Mesenchymal stem cell (in vitro differentiated cells and primary cell): Measurements from ENCODE around the gene S100A13.
"Not testable (repeated sequence)": the region's sequence is repeated elsewhere in the genome, so short reads cannot be mapped to it uniquely, and the experiment has no call there.

Source experiments
- DNase-seq: peaks from one replicate; pipeline ENCODE4 v3.0.0-alpha.2; 2013
- H2AFZ ChIP-seq: one replicate; pipeline ENCODE4 v1.6.1; 2013; ENCODE audit warnings: low read depth, mild to moderate bottlenecking, control low read depth, inconsistent platforms, low read length, moderate library complexity
- H2AK5ac ChIP-seq: 2 replicates; pipeline ENCODE4 v1.6.1; 2013; ENCODE audit warnings: low read length, moderate library complexity, mild to moderate bottlenecking, inconsistent platforms; ENCODE audit not compliant: severe bottlenecking
- H2BK120ac ChIP-seq: one replicate; pipeline ENCODE4 v1.6.1; 2013; ENCODE audit warnings: low read depth, mild to moderate bottlenecking, inconsistent platforms, low read length, moderate library complexity
- H2BK12ac ChIP-seq, 2 experiments: one replicate each; pipeline ENCODE4 v1.6.1; 2013; ENCODE audit warnings: inconsistent platforms in 2 of 2, low read length in 2 of 2, mild to moderate bottlenecking in 2 of 2, moderate library complexity in 2 of 2, control low read depth in 1 of 2
- H2BK15ac ChIP-seq: one replicate; pipeline ENCODE4 v1.6.1; 2013; ENCODE audit warnings: mild to moderate bottlenecking, low read depth, inconsistent platforms; ENCODE audit not compliant: poor library complexity, severe bottlenecking
- H2BK5ac ChIP-seq: 2 replicates; pipeline ENCODE4 v1.6.1; 2013; ENCODE audit warnings: low read depth, mild to moderate bottlenecking, low read length, control low read depth, inconsistent platforms; ENCODE audit not compliant: poor library complexity, severe bottlenecking
- H3K14ac ChIP-seq, 2 experiments: one replicate each; pipeline ENCODE4 v1.6.1; 2013; ENCODE audit warnings: inconsistent platforms in 2 of 2, low read length in 2 of 2, control low read depth in 1 of 2, mild to moderate bottlenecking in 1 of 2, moderate library complexity in 1 of 2
- H3K18ac ChIP-seq, 2 experiments: one replicate each; pipeline ENCODE4 v1.6.1; 2013; ENCODE audit warnings: inconsistent platforms in 2 of 2, low read length in 2 of 2, control low read depth in 1 of 2, low read depth in 1 of 2, mild to moderate bottlenecking in 1 of 2
- H3K23ac ChIP-seq, 2 experiments: one replicate each; pipeline ENCODE4 v1.6.1; 2013; ENCODE audit warnings: inconsistent platforms in 2 of 2, low read length in 2 of 2, mild to moderate bottlenecking in 2 of 2, moderate library complexity in 2 of 2, control low read depth in 1 of 2
- H3K27ac ChIP-seq: 2 replicates; pipeline ENCODE4 v1.5.1; 2013; ENCODE audit warnings: mild to moderate bottlenecking, moderate library complexity, low read length, control low read depth, inconsistent platforms; ENCODE audit not compliant: poor library complexity, severe bottlenecking
- H3K27me3 ChIP-seq, 2 experiments: 2 replicates each; pipeline versions ENCODE4 v1.6.1 to v1.7.0; 2013; ENCODE audit warnings: low read length in 2 of 2, mild to moderate bottlenecking in 2 of 2, moderate library complexity in 2 of 2, control low read depth in 1 of 2, inconsistent platforms in 1 of 2; ENCODE audit not compliant: control insufficient read depth in 1 of 2, insufficient read depth in 1 of 2
- H3K36me3 ChIP-seq, 2 experiments: 2 replicates each; pipeline versions ENCODE4 v1.6.1 to v1.7.0; 2013; ENCODE audit warnings: low read length in 2 of 2, control low read depth in 1 of 2, inconsistent platforms in 1 of 2, low read depth in 1 of 2, mild to moderate bottlenecking in 1 of 2; ENCODE audit not compliant: insufficient read depth in 2 of 2, control insufficient read depth in 1 of 2
- H3K4ac ChIP-seq, 2 experiments: one replicate each; pipeline ENCODE4 v1.6.1; 2013; ENCODE audit warnings: inconsistent platforms in 2 of 2, low read length in 2 of 2, mild to moderate bottlenecking in 2 of 2, moderate library complexity in 2 of 2, control low read depth in 1 of 2, low read depth in 1 of 2
- H3K4me1 ChIP-seq: 2 replicates; pipeline ENCODE4 v1.6.1; 2013; ENCODE audit warnings: low read depth, low read length, control low read depth; ENCODE audit not compliant: control insufficient read depth, insufficient read depth
- H3K4me2 ChIP-seq: 2 replicates; pipeline ENCODE4 v1.6.1; 2013; ENCODE audit warnings: low read length, mild to moderate bottlenecking, inconsistent platforms; ENCODE audit not compliant: poor library complexity, severe bottlenecking
- H3K4me3 ChIP-seq, 2 experiments: 2 replicates each; pipeline versions ENCODE4 v1.5.1 to v1.7.0; 2013; ENCODE audit warnings: low read length in 2 of 2, mild to moderate bottlenecking in 2 of 2, control low read depth in 1 of 2, low read depth in 1 of 2; ENCODE audit not compliant: insufficient read depth in 1 of 2
- H3K79me1 ChIP-seq: replicated peaks from 2 replicates; pipeline ENCODE4 v1.6.1; 2013; ENCODE audit warnings: mild to moderate bottlenecking, control low read depth, low read length, inconsistent platforms; ENCODE audit not compliant: poor library complexity, severe bottlenecking
- H3K9ac ChIP-seq: 2 replicates; pipeline ENCODE4 v1.7.0; 2013; ENCODE audit warnings: mild to moderate bottlenecking, low read length, moderate library complexity
- H3K9me3 ChIP-seq: 2 replicates; pipeline ENCODE4 v1.7.0; 2013; ENCODE audit warnings: mild to moderate bottlenecking, low read length; ENCODE audit not compliant: control insufficient read depth
- H4K8ac ChIP-seq: one replicate; pipeline ENCODE4 v1.6.1; 2013; ENCODE audit warnings: inconsistent platforms, mild to moderate bottlenecking, low read length, moderate library complexity
- H4K91ac ChIP-seq: one replicate; pipeline ENCODE4 v1.6.1; 2013; ENCODE audit warnings: mild to moderate bottlenecking, low read length, inconsistent platforms
- WGBS: methylation state at CpG from one replicate; pipeline ENCODE4 v1.1.7; 2013; ENCODE audit warnings: mixed read lengths; 5-methylcytosine and 5-hydroxymethylcytosine counted together

S100A13 gene

DNA sequence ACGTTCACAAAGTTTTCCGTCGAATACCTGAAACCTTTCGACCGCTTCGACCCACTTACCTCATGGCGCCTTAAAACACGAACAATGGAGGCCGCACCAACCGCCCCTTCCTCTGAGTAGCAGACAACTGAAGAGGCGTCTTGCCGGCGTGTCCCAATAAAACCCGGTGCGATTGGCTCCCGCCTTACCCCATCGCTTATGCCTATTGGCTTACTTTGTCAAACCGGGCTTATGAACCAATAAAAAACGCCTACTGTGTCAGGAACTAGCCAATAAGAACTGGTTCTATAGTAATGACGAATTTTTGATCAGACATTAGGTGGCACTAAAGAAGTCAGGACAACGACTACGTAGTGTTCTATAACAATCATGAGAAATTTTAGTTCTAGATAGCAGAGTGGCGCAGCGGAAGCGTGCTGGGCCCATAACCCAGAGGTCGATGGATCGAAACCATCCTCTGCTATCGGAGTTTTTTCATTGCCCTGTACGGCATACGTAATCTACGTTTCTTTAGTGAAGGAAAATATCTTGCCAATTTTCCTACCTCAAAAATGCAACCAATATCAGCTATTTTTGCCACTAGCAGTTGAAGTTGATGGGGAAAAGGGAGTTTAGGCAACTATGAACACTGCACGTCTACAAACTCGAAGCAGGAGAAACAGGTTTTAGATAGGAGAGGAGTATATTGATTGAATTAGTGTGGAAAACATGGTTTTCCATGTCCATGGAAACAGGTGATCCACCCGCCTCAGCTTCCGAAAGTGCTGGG, 43.7 kb upstream of the S100A13 start, which contains the start of gene ILF2:
TSS of gene ILF2 (minus strand) at position 135 of the 769 bp plus-strand sequence. CDS start at position 64, 71 bp downstream.
- peaks cover 26 to 38% of the 10 kb centered on the region in 2 experiments for H3K36me3 ChIP-seq
- DNase-seq = peak; percentile 100
- peak within 1 kb of the TSS in 1 of 2 experiments; percentile 40 for H3K23ac ChIP-seq
- H2AK5ac ChIP-seq = peak within 1 kb of the TSS; percentile 44
- peak within 1 kb of the TSS; percentile 75 for H3K27ac ChIP-seq
- H3K27me3 ChIP-seq = no peaks in the 10 kb centered on the region
- H4K91ac ChIP-seq = no peak within 1 kb of the TSS
- no peak within 1 kb of the TSS for H2BK5ac ChIP-seq
- H2BK15ac ChIP-seq = no peak within 1 kb of the TSS
- H3K4ac ChIP-seq = peak within 1 kb of the TSS; percentile 13 to 96
- H2BK120ac ChIP-seq = no peak within 1 kb of the TSS
- H3K4me3 ChIP-seq = peak within 1 kb of the TSS; percentile 93 to 99
- H3K9me3 ChIP-seq = no peaks in the 10 kb centered on the region
- whole genome bisulfite sequencing = under 1% methylated on average over 27 of the region's 35 CpGs
- H3K79me1 ChIP-seq = peaks cover 12% of the 10 kb centered on the region
- peak within 1 kb of the TSS in 1 of 2 experiments; percentile 73 for H3K18ac ChIP-seq
- no peak within 1 kb of the TSS for H2AFZ ChIP-seq
- peak within 1 kb of the TSS in 1 of 2 experiments; percentile 75 for H3K14ac ChIP-seq
- H3K4me2 ChIP-seq = peak within 1 kb of the TSS; percentile 95
- peak within 1 kb of the TSS; percentile 87 for H4K8ac ChIP-seq
- H2BK12ac ChIP-seq = peak within 1 kb of the TSS in 1 of 2 experiments; percentile 31
- peak within 1 kb of the TSS; percentile 94 for H3K9ac ChIP-seq
- H3K4me1 ChIP-seq = peaks cover 4% of the 10 kb centered on the region

DNA sequence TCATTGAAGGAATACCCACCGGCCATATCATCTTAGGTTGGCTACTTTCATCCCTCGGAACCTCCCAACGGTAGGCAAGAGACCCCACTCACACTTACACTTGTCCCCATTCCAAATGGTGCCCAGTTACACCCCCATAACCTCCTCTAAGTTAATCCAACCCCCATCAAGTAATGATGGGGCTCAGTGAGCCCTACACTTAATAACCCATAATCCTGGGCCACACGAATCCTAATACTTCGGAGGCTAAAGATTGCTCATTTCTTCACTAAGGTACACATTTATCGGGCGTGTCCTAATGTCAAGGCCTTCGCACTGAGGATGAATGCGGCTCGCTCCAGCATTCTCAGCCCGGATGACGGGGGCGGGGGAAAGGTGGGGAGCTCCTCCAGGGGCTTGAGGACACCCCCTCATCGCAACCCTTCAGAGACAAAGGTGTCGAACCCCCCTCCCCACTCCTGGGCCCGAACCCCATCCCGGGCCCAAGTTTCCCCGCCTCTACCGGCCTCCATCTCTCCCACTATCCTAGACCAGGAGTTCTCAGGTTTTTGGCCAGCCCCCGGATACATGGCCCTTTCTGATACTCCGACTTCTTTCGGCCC, 43.1 kb upstream of the S100A13 start:
- H3K14ac ChIP-seq = peak overlapping the region in 1 of 2 experiments; percentile 75
- 4% methylated on average over 22 of the region's 22 CpGs for WGBS
- peak overlapping the region; percentile 39 for H3K27ac ChIP-seq
- peak overlapping the region; percentile 95 for H3K4me2 ChIP-seq
- H2BK120ac ChIP-seq = no peak overlapping the region
- H3K36me3 ChIP-seq = peaks cover 29 to 45% of the 10 kb centered on the region in 2 experiments
- H3K4ac ChIP-seq = peak overlapping the region; percentile 13 to 96
- H3K9ac ChIP-seq = peak overlapping the region; percentile 94
- peaks cover 12% of the 10 kb centered on the region for H3K79me1 ChIP-seq
- peak overlapping the region in 1 of 2 experiments; percentile 73 for H3K18ac ChIP-seq
- H3K23ac ChIP-seq = peak overlapping the region in 1 of 2 experiments; percentile 40
- H3K9me3 ChIP-seq = no peaks in the 10 kb centered on the region
- no peak overlapping the region for H2AFZ ChIP-seq
- H4K8ac ChIP-seq = peak overlapping the region; percentile 87
- H3K4me3 ChIP-seq = peak overlapping the region; percentile 93 to 99
- H3K27me3 ChIP-seq = no peaks in the 10 kb centered on the region
- no peak overlapping the region for H2BK5ac ChIP-seq
- H2AK5ac ChIP-seq = peak overlapping the region; percentile 44
- H4K91ac ChIP-seq = no peak overlapping the region
- no peak for DNase-seq
- peaks cover 4% of the 10 kb centered on the region for H3K4me1 ChIP-seq
- H2BK15ac ChIP-seq = no peak overlapping the region
- H2BK12ac ChIP-seq = no peak overlapping the region

DNA sequence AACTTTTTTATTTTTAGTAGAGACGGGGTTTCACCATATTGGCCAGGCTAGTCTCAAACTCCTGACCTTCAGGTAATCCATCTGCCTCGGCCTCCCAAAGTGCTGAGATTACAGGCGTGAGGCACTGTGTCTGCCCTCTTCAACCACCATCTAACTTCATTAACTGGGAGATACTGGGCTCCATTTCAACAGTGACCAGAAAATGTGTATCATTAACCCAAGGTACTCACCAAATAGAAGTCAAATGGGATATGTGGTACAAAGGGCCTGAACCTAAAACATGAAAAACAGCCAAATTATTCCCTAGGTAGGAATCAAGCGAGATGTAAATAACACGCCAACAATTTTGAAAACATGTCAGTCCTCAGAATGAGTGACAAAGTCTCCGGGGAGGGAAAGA, 42.3 kb upstream of the S100A13 start:
- Histone ChIP-seq H3K27ac (no peak overlapping the region), H3K9ac (peak overlapping the region; percentile 94), H3K79me1 (peaks cover 12% of the 10 kb centered on the region), H2AFZ (no peak overlapping the region), H3K36me3 (peaks cover 30 to 53% of the 10 kb centered on the region in 2 experiments), H3K4ac (no peak overlapping the region), H2BK12ac (no peak overlapping the region), H3K27me3 (no peaks in the 10 kb centered on the region), H3K4me1 (peaks cover 4% of the 10 kb centered on the region), H3K9me3 (no peaks in the 10 kb centered on the region), H3K4me2 (peak overlapping the region; percentile 95), H2BK120ac (no peak overlapping the region), H2BK15ac (no peak overlapping the region), H3K14ac (no peak overlapping the region), H2BK5ac (no peak overlapping the region), H4K8ac (no peak overlapping the region), H3K23ac (no peak overlapping the region), H2AK5ac (no peak overlapping the region), H3K4me3 (peak overlapping the region in 1 of 2 experiments; percentile 99), H4K91ac (no peak overlapping the region), H3K18ac (no peak overlapping the region)
- 89% methylated on average over 6 of the region's 6 CpGs for WGBS
- DNase-seq = no peak

DNA sequence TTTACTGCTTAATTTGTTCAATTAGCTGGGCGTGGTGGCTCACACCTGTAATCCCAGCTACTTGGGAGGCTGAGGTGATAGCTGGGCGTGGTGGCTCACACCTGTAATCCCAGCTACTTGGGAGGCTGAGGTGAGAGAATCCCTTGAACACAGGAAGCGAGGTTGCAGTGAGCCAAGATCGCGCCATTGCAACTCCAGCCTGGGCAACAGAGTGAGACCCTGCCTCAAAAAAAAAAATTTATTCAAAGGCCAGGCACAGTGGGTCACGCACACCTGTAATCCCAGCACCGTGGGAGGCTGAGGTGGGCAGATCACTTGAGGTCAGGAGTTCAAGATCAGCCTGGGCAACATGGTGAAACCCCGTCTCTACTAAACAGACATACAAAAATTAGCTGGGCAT, 41.4 kb upstream of the S100A13 start:
- not testable (repeated sequence) for H3K27me3 ChIP-seq, H2AFZ ChIP-seq, H2BK12ac ChIP-seq, H3K9ac ChIP-seq, H4K91ac ChIP-seq, H2BK120ac ChIP-seq, DNase-seq, H2BK15ac ChIP-seq, H3K4me2 ChIP-seq, H4K8ac ChIP-seq, H3K4ac ChIP-seq, H3K18ac ChIP-seq, H3K4me1 ChIP-seq, H2AK5ac ChIP-seq, H3K14ac ChIP-seq, H3K27ac ChIP-seq, H3K4me3 ChIP-seq, H2BK5ac ChIP-seq, H3K23ac ChIP-seq, H3K9me3 ChIP-seq
- H3K79me1 ChIP-seq = peaks cover 12% of the 10 kb centered on the region
- H3K36me3 ChIP-seq = peaks cover 35 to 62% of the 10 kb centered on the region in 2 experiments
- 92% methylated on average over 8 of the region's 8 CpGs for WGBS
